CD14-positive monocyte (primary cell): ENCODE data around the gene HSD11B2. TPM values are rescaled to one million over a fixed set of nuclear protein-coding genes. Genes with fewer than 3 reads are reported as not detected.
A peak's percentile ranks its signal among the peaks of the same experiment; 100 is the strongest.

Experiments used
- DNase-seq, 3 donors: peaks; one replicate each; pipeline ENCODE4 v3.0.0-alpha.2; 2011 to 2022
- H2AFZ ChIP-seq: 2 replicates; pipeline ENCODE4 v1.6.0; 2012; ENCODE audit warnings: mild to moderate bottlenecking, low read depth, low read length, inconsistent platforms; ENCODE audit not compliant: insufficient read depth, poor library complexity, severe bottlenecking
- H3K27ac ChIP-seq, 2 donors: 1 replicate in 1 of 2; 2 replicates in 1 of 2; pipeline ENCODE4 v1.5.1; 2012 to 2013; ENCODE audit warnings: low read length in 2 of 2, control low read depth in 1 of 2, inconsistent platforms in 1 of 2, low read depth in 1 of 2, mild to moderate bottlenecking in 1 of 2
- H3K27me3 ChIP-seq, 2 donors: one replicate each; pipeline versions ENCODE4 v1.6.0 to v1.6.1; 2011 to 2013; ENCODE audit warnings: low read length in 2 of 2; ENCODE audit not compliant: control insufficient read depth in 2 of 2, insufficient read depth in 2 of 2
- H3K36me3 ChIP-seq, 2 donors: replicated peaks in 1 of 2; 1 replicate in 1 of 2; 2 replicates in 1 of 2; pipeline versions ENCODE4 v1.5.1 to v1.6.1; 2012 to 2013; ENCODE audit warnings: low read length in 2 of 2, control low read depth in 1 of 2, inconsistent platforms in 1 of 2, mild to moderate bottlenecking in 1 of 2; ENCODE audit not compliant: insufficient read depth in 2 of 2, control insufficient read depth in 1 of 2
- H3K4me1 ChIP-seq, 2 donors: 1 replicate in 1 of 2; 2 replicates in 1 of 2; pipeline versions ENCODE4 v1.5.1 to v1.6.1; 2012 to 2013; ENCODE audit warnings: low read length in 2 of 2, control low read depth in 1 of 2, inconsistent platforms in 1 of 2, mild to moderate bottlenecking in 1 of 2, moderate library complexity in 1 of 2; ENCODE audit not compliant: insufficient read depth in 2 of 2, control insufficient read depth in 1 of 2
- H3K4me2 ChIP-seq: replicated peaks from 2 replicates; pipeline ENCODE3; 2012; ENCODE audit warnings: low read length, moderate library complexity, mild to moderate bottlenecking; ENCODE audit not compliant: poor library complexity, severe bottlenecking; ENCODE audit errors: extremely low read depth
- H3K4me3 ChIP-seq, 3 experiments: fragments of 200-600 bp in 1 of 3; sonication (generic) in 1 of 3; replicated peaks in 1 of 3; 1 replicate in 2 of 3; 2 replicates in 1 of 3; pipeline ENCODE4 v1.5.1; 2011 to 2013; ENCODE audit warnings: low read length in 3 of 3, mild to moderate bottlenecking in 3 of 3, control low read depth in 2 of 3, low read depth in 2 of 3, inconsistent platforms in 1 of 3, moderate library complexity in 1 of 3
- H3K79me2 ChIP-seq: 2 replicates; pipeline ENCODE4 v1.6.0; 2012; ENCODE audit warnings: mild to moderate bottlenecking, control low read depth, inconsistent platforms, low read length, moderate library complexity; ENCODE audit not compliant: insufficient read depth
- H3K9ac ChIP-seq: 2 replicates; pipeline ENCODE4 v1.6.0; 2017; ENCODE audit warnings: low read length, mild to moderate bottlenecking; ENCODE audit not compliant: insufficient read depth, poor library complexity, severe bottlenecking
- H3K9me3 ChIP-seq, 2 donors: replicated peaks in 1 of 2; 1 replicate in 1 of 2; 2 replicates in 1 of 2; pipeline versions ENCODE4 v1.5.1 to v1.6.1; 2012 to 2013; ENCODE audit warnings: low read length in 2 of 2, control low read depth in 1 of 2; ENCODE audit not compliant: control insufficient read depth in 1 of 2, insufficient read depth in 1 of 2
- H4K20me1 ChIP-seq: 2 replicates; pipeline ENCODE4 v1.6.0; 2012; ENCODE audit warnings: mild to moderate bottlenecking, low read length, control low read depth, moderate library complexity; ENCODE audit not compliant: insufficient read depth
- H3K27ac Mint-ChIP-seq, 7 donors: one replicate each; pipeline ENCODE4 v1.8.0; 2020; ENCODE audit warnings: mild to moderate bottlenecking in 7 of 7, mixed read lengths in 7 of 7, moderate library complexity in 6 of 7, inconsistent platforms in 2 of 7
- H3K27me3 Mint-ChIP-seq, 3 donors: one replicate each; pipeline ENCODE4 v1.8.0; 2021 to 2022; ENCODE audit warnings: low read depth in 3 of 3, mild to moderate bottlenecking in 3 of 3, mixed read lengths in 3 of 3, moderate library complexity in 3 of 3, inconsistent platforms in 1 of 3
- H3K36me3 Mint-ChIP-seq, 2 donors: one replicate each; pipeline ENCODE4 v1.8.0; 2020; ENCODE audit warnings: mixed read lengths in 2 of 2, inconsistent platforms in 1 of 2, mild to moderate bottlenecking in 1 of 2
- H3K4me1 Mint-ChIP-seq: one replicate; pipeline ENCODE4 v1.8.0; 2020; ENCODE audit warnings: mild to moderate bottlenecking, mixed read lengths
- H3K4me3 Mint-ChIP-seq, 2 donors: one replicate each; pipeline ENCODE4 v1.8.0; 2020; ENCODE audit warnings: mild to moderate bottlenecking in 2 of 2, mixed read lengths in 2 of 2, moderate library complexity in 1 of 2
- H3K9me3 Mint-ChIP-seq, 7 donors: one replicate each; pipeline ENCODE4 v1.8.0; 2020 to 2022; ENCODE audit warnings: mixed read lengths in 7 of 7, mild to moderate bottlenecking in 6 of 7, moderate library complexity in 6 of 7, inconsistent platforms in 2 of 7
- WGBS: methylation state at CpG from one replicate; pipeline ENCODE4 v1.1.5; 2013; ENCODE audit warnings: missing lambda C conversion rate; ENCODE audit not compliant: insufficient coverage; 5-methylcytosine and 5-hydroxymethylcytosine counted together
- intact Hi-C, 2 donors: fragments of 100-400 bp; cut with micrococcal nuclease; formaldehyde crosslinking; loops; one replicate each; pipeline versions ENCODE4 v1.15.0 to v1.15.1; 2023
- polyA plus RNA-seq, 3 donors: library from polyadenylated mRNA; depleted of rRNA in 1 of 3; unstranded in 2 of 3; stranded (reverse) in 1 of 3; fragments of 300-500 nt in 2 of 3; fragments of >200 nt in 1 of 3; fragmentation: Illumina TruSeq in 2 of 3; gene quantifications; 1 replicate in 2 of 3; 2 replicates in 1 of 3; pipeline ENCODE4 v1.2.3, GENCODE V29; 2012 to 2021
- TF ChIP-seq, protein P1 (sequence below): fragments of 200-600 bp; IDR thresholded peaks from one replicate; pipeline ENCODE4 v1.8.0; 2022; ENCODE audit warnings: antibody characterized with exemption, mild to moderate bottlenecking

The HSD11B2 gene
- polyA plus RNA-seq, 3 donors: not detected

DNA sequence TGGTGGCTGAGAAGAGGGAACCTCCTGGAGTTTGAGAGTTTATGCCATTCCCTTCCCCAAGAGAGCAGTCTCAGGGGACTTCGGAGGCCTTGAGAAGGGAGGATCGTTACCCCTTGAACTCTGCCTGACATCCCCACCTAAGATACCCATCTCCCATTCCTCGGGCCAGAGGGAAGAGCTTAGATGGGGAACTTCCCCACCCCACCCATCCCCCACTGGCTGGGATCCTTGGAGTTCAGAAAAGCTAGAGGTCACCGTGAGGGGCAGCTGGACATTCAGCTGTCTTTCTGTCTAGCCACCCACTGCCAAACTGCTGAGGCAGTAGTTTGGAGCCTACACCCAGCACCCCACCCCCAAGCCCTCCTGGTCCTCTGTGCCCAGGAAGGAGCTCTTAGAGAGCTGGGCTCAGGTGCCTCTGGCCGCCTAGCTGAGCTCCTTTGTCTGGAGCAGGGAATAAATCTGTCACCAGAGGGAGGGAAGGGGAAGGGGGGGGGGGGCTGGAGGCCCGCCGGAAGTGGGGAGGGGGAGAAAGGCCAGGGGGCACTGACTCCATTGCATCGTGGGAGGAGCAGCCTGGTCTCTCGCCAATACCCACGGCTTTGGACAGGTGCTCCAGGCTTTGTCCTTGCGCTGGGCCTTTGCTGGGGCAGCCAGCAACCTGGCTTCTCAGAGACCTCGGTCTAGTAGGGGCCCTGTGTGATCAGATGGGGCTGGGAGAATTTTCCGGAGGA, 1.0 kb downstream of the HSD11B2 start:
- Histone ChIP-seq H4K20me1 (peaks cover 81% of the 10 kb centered on the region), H3K4me3 (peak overlapping the region; percentile 27 to 70 (median 33)), H3K27me3 (peaks cover 22 to 49% of the 10 kb centered on the region in 2 donors), H3K9ac (no peak overlapping the region), H2AFZ (no peak overlapping the region), H3K4me1 (peaks cover 25 to 34% of the 10 kb centered on the region in 2 donors), H3K4me2 (peak overlapping the region; percentile 94), H3K36me3 (peaks cover 10 to 14% of the 10 kb centered on the region in 2 donors), H3K79me2 (no peaks in the 10 kb centered on the region), H3K9me3 (peaks cover 0 to 9% of the 10 kb centered on the region in 2 donors), H3K27ac (no peak overlapping the region)
- DNase-seq: peak in 2 of 3 donors; percentile 16 to 24
- Mint-ChIP-seq H3K9me3 (peaks cover 0 to 20% (median 3%) of the 10 kb centered on the region in 7 donors), H3K27ac (no peak overlapping the region), H3K4me3 (peak overlapping the region; percentile 72 to 88), H3K4me1 (peaks cover 29% of the 10 kb centered on the region), H3K27me3 (peaks cover 46 to 59% (median 46%) of the 10 kb centered on the region in 3 donors), H3K36me3 (peaks cover 24 to 37% of the 10 kb centered on the region in 2 donors)
- intact Hi-C loops: no loop called here
- WGBS: 63% methylated on average over 7 of the region's 13 CpGs
- TF ChIP-seq, protein P1, sequence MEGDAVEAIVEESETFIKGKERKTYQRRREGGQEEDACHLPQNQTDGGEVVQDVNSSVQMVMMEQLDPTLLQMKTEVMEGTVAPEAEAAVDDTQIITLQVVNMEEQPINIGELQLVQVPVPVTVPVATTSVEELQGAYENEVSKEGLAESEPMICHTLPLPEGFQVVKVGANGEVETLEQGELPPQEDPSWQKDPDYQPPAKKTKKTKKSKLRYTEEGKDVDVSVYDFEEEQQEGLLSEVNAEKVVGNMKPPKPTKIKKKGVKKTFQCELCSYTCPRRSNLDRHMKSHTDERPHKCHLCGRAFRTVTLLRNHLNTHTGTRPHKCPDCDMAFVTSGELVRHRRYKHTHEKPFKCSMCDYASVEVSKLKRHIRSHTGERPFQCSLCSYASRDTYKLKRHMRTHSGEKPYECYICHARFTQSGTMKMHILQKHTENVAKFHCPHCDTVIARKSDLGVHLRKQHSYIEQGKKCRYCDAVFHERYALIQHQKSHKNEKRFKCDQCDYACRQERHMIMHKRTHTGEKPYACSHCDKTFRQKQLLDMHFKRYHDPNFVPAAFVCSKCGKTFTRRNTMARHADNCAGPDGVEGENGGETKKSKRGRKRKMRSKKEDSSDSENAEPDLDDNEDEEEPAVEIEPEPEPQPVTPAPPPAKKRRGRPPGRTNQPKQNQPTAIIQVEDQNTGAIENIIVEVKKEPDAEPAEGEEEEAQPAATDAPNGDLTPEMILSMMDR: no peak

DNA sequence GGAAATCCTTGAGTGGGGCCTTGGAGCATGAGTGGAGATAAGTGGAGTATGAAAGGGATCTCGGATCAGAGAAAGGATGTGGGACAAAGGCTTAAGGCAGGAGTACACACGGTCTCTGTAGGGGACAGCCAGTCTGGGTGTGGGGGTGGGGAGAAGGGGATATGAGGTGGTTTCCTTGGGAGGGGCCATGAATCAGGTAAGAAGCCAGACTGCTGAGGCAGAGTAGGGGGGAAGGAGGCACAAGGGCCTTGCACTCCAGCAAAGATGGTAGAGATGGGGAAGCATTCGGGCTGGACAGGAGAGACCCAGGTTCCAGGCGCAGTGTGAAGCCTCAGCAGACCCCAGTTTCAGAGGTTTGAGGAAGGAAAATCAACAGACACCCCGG, 1.6 kb downstream of the HSD11B2 start:
- intact Hi-C loops: no loop called here
- Mint-ChIP-seq H3K27me3 (peaks cover 43 to 54% (median 46%) of the 10 kb centered on the region in 3 donors), H3K36me3 (peaks cover 28 to 39% of the 10 kb centered on the region in 2 donors), H3K27ac (peak overlapping the region in 1 of 7 donors; percentile 43), H3K4me3 (peak overlapping the region in 1 of 2 donors; percentile 51), H3K4me1 (peaks cover 30% of the 10 kb centered on the region), H3K9me3 (peaks cover 0 to 17% (median 3%) of the 10 kb centered on the region in 7 donors)
- 59% methylated on average over 5 of the region's 5 CpGs for WGBS
- Histone ChIP-seq H3K27ac (no peak overlapping the region), H3K27me3 (peaks cover 22 to 49% of the 10 kb centered on the region in 2 donors), H4K20me1 (peaks cover 87% of the 10 kb centered on the region), H3K9ac (no peak overlapping the region), H3K9me3 (peaks cover 0 to 9% of the 10 kb centered on the region in 2 donors), H3K79me2 (no peaks in the 10 kb centered on the region), H3K4me3 (no peak overlapping the region), H2AFZ (no peak overlapping the region), H3K4me2 (no peak overlapping the region), H3K36me3 (peaks cover 16 to 19% of the 10 kb centered on the region in 2 donors), H3K4me1 (peaks cover 25 to 34% of the 10 kb centered on the region in 2 donors)
- TF ChIP-seq, protein P1: no peak
- no peak for DNase-seq
